Pulmonary artery endothelial cell (primary cell): ENCODE measurements around the gene GPR37. TPM values are rescaled to one million over a fixed set of nuclear protein-coding genes. Genes with fewer than 3 reads are reported as not detected.

Experiments used
- DNase-seq: peaks from one replicate; pipeline ENCODE4 v3.0.0-alpha.2; 2011; ENCODE audit warnings: low read depth, low spot score
- total RNA-seq: library from RNA; depleted of rRNA; stranded (reverse); fragments of >200 nt; gene quantifications from 2 replicates; pipeline ENCODE4 v1.2.3, GENCODE V29; 2014

Gene GPR37, protein sequence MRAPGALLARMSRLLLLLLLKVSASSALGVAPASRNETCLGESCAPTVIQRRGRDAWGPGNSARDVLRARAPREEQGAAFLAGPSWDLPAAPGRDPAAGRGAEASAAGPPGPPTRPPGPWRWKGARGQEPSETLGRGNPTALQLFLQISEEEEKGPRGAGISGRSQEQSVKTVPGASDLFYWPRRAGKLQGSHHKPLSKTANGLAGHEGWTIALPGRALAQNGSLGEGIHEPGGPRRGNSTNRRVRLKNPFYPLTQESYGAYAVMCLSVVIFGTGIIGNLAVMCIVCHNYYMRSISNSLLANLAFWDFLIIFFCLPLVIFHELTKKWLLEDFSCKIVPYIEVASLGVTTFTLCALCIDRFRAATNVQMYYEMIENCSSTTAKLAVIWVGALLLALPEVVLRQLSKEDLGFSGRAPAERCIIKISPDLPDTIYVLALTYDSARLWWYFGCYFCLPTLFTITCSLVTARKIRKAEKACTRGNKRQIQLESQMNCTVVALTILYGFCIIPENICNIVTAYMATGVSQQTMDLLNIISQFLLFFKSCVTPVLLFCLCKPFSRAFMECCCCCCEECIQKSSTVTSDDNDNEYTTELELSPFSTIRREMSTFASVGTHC
- 1.7 and 8.1 TPM in 2 replicates for total RNA-seq

DNA sequence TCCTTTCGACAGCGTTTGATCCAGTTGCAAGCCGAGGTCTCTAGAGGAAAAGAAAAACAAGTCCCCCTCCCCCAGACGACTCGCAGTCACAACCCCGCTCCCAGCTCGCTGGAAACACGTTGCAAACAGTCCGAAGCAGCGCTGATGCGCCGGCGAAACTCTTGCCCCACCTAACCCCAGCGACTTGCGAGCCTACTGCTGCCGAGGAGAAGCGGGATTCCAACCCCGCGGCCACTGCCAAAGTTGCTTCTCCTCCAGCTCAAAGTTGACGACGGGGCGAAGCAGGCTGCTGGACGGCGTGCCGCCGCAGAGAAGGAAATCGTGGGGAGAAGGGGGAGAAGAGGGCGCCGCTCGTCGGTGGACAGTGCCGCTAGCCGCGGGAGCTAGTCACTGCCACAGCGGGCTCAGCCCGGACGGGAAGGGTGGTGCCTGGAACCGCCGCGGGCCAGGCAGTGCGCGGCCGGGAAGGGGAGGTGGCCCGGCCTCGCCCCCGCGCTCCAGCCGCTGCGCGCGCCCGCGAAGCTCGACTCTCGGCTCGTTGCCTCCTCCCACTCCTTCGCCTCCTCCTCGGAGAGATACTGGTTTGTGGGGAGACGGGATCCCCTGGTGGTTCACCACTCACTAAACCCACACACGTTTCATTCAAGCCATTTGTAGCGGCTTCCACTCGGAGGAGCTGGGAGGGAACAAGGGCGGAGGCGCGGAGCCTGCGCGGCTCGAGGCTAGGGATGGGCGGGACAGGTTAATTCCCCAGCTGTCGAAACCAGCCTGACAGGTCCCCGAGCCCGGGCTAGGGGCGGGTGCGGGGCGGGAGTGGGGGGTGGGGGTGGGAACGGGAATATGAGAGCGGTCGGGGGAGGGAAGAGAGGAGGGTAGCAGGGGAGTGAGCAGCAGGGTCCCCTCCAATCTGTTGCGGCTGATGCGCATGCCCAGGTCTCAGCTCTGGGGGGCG lies at the start of gene GPR37:
Gene GPR37, minus strand, starts transcription at position 392 of the 952 bp plus-strand sequence. CDS start 816 bp downstream, outside the sequence.
- peak; percentile 51 for DNase-seq

DNA sequence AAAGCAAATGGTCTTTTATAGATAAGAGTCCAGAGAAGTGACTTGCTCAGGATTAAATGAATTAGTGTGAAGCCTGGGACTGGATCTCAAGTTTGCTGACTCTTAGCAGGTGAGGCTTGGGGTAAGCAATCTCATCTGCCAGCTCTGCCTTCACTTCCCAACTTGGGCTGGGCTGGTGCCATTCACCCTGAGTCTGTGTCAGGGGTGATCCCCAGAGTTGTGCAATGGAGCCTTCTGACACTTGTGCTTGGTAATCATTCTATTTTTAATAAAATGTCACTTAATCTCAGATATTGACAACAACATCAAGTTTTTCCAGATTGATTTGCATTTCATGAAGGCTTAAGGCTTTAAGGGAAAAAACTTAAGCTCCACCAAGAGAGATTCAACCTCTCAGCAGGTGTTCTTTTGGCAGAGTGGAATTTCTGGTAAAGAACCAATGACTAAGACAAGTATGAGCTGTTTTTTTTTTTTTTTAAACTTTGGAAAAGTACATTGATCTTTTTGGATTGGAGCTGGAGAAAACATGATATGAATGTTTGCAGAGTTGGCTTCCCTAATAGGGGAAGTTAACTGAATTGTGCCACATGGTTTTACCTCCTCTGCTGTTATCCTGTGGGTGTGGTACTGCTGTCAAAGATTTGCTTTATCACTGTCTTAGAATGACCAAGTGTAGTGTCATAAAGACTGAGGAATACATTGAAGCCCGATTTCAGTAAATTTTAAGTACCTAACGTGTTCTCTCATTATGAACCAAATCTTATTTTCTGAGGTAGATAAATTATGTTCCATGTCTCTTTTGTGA lies 48.6 kb upstream of the GPR37 start:
- no peak for DNase-seq

DNA sequence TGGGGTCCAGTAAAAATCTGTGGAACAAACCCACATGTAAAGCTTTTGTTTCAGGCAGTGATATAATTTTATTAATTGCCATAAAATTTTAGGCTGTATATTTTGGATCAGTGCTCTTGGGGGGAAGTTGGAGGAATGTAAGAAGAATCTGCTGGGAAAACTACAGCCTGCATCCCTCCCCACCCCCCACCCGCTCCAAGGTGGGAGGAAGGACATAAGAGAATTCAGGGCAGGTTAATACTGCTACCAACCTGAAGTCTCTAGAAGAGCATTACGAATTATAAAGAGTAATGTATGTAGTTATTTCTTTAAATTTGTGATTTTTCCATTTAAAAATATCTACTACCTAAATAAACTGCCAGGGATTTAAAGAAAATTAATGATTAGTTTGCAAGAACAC lies 47.2 kb upstream of the GPR37 start:
- no peak for DNase-seq

DNA sequence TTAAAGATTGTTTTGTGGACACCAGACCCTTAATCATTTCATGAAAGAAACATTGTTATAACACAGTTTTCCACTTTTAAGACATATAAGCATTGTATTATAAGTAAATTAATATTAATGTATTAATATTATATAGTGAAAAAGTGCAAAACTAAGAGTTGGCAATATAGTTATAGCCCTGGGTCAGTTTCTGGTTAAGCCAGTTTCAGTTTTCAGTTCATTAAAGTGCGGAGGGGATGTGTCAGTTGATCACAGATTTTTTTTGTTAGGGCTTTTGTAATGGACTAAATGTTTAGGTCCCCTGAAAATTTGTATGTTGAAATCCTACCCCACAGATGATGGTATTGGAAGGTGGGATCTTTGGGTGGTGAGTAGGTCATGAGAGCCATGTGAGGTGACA lies 45.7 kb upstream of the GPR37 start:
- DNase-seq: no peak

DNA sequence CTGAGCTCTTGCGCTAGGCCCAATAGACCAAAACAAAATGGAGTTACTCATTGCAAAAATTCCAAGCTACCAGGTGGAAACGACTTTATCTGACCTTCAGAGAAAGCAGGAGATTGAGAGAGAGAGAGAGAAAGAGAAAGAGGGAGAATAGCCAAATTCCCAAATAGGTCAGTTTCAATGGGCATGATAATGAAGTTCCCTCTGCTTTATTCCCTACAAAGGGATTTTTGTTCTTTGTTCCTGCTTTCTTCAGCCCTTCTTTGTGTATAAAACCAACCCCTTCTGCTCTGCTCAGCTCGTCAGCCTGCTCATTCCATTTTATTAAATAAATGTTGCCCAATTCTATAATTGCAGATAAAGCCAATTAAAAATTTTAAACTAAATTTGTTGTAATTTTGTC lies 45.0 kb upstream of the GPR37 start:
- DNase-seq: no peak

DNA sequence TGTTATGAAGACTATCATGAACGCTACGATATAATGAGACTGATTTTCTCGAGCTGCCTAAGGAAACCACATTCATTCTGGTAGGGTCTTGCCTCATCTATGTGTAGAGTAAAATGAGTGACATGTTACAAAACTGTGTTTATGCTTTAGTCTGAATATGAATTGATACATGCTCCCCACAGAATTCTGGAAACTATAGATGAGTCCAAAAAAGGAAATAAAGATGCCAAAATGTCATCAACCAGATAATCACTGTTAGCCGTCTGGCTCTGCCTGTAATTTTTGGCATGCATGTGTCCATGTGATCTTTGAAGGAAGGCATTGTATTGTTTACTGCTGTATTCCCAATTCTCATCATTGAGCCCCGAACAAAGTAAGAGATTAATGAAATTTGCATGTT lies 42.6 kb upstream of the GPR37 start:
- no peak for DNase-seq

DNA sequence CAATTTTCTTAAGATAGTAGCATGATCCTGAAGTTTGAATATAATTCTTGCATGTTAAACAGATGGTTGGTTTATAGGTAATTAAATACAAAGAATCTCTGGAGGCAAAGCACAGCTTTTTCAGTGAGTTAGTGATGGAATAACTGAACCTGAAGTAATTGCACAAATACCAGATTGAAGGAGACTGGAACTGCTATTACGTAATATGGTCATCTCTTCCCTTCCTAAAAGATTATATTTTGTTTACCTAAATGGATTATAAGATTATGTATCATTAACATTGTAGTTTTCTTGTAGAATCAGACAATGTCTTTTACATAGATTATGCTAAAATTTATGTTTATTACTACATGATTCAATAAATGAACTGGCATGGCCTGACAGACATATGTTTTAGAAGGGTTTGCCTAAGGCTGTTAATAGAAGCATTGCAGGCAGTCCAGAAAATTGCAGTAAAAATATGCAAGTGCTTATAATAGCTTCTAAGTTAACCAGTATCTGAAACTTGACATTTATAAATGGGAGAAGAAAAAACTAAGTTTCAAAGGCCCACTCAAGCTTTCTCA lies 35.8 kb upstream of the GPR37 start:
- DNase-seq: no peak

DNA sequence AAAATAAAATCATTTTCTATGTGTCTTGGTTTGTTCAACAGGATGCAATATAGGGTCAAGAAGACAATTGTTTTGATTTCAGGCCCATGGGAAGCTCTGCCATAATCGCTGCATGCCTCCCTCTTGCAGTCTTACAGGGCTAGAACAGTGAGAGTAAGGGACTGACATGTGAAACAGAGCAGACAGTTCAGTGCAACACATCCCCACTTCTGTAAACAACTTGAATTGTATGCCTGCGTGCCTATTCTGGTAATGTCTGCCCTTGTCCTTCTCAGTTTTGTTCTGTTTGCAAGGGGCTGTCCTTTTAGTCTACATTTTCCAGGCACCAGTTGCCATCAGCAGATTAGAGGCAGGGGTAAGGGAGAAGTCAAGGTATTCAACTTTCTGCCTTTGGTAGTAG lies 34.8 kb upstream of the GPR37 start:
- no peak for DNase-seq

DNA sequence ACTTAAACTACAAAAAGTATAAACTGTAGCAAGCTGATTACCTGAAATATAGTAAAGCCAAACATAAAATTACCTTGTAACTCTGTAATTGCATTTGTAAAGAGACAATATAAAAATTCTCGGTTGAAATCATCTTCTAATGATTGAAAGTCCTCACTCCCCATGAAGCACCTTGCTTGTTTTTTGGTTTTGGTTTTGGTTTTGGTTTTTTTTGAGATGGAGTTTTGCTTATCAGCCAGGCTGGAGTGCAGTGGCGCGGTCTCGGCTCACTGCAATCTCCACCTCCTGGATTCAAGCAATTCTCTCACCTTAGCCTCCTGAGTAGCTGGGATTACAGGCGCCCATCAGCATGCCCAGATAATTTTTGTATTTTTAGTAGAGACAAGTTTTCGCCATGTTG lies 33.9 kb upstream of the GPR37 start:
- DNase-seq: no peak

DNA sequence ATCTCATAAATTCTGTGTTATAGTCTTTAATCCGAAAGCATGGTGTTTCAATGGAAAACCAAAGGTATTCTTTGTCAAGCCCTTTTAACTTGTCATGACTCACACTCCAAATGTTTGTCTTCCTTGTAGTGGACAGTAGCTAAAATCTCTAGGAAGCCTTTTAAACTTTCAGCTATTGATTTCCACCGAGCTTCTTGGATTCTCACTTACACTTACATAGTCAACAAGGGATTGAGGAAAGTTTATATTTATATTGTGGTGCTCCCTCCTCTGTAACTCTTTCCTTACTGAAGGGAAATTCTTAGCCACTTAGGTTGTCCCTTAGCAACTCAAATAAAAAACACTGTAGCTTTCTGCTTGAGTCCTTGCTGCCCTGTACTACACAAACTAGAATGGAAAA lies 31.2 kb upstream of the GPR37 start:
- no peak for DNase-seq

DNA sequence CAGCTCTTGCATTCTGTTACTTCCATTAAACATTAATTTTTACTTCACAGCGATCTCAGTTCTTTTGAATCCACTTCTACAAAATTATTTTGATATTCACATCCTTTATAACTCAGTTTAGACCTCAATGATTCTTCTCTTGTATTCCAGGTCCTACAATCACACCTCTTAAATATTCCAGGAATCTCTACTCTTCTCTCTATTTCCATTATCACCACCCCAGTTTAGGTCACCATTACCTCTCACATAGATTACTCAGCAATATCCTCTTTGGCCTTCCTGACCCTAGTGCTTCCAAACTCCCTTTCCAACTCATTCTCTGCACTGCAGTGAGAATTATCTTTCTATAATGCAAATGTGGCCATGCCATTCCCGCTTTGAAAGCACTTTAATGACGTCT lies 27.1 kb upstream of the GPR37 start:
- DNase-seq: no peak

DNA sequence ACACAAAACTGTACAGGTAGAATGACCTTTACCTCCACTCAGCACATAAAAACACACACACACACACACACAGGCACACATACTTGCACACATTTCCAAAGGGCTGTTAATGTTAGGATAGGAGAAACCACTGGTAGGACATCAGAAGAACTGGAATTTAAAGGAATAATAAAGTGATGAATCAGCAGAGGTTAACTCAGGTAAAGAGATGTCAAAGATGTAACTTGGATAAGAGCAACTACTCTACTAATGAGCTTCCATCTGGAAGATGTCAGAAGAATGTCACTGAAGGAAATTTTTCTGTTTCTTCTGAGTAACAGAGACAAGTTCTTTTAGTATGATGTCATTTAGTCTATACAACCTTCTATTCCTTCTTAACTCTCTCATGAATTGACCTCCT lies 26.4 kb upstream of the GPR37 start:
- DNase-seq: no peak

DNA sequence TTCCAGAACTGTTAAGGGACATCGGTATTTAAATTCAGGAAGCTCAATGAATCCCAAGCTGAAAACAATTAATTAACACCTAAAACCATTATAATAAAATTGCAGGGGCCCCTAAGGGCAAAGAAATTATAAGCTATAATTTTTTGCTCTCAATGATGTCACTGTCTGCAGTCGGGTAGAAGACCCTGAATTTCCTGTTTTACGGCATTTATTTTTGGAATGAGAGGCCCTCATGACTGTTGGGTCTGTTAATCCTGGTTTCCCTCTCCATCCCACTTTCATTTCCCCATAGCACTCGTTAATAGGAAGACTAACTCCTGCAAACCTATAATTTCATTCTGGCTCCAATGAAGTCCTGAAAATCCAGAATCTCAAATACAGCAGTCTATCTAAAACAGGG lies 25.8 kb upstream of the GPR37 start:
- no peak for DNase-seq

DNA sequence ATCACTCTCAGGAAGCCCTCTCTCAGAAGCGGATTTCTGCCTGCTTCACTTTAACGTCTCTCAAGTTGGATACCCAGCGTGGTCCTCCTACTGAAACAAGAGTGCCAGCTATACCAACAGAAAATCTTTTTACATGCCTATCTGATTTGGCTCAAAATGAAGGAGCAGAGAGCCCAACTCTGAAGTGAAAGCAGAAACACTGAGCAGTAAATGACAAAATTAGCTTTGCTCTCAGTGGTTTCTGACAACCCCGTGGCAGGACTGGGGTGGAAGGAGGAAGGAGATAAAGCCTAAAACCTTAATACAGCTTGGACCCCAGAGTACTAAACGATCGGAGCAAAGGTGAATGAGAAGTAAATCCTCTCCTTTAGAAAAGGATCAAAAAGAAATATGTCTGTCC lies 25.1 kb upstream of the GPR37 start:
- DNase-seq: no peak

DNA sequence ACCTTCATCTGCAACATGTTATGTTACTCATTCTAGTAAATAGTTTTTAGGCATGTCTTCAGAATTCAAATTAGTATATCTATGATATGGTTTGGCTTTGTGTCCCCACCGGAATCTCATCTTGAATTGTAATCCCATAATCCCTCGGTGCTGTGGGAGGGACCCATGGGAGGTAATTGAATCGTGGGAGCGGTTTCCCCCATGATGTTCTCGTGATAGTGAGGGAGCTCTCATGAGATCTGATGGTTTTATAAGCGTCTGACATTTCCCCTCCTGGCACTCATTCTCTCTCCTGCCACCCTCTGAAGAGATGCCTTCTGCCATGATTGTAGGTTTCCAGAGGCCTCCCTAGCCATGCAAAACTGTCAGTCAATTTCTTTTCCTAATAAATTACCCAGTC lies 20.4 kb upstream of the GPR37 start:
- no peak for DNase-seq

DNA sequence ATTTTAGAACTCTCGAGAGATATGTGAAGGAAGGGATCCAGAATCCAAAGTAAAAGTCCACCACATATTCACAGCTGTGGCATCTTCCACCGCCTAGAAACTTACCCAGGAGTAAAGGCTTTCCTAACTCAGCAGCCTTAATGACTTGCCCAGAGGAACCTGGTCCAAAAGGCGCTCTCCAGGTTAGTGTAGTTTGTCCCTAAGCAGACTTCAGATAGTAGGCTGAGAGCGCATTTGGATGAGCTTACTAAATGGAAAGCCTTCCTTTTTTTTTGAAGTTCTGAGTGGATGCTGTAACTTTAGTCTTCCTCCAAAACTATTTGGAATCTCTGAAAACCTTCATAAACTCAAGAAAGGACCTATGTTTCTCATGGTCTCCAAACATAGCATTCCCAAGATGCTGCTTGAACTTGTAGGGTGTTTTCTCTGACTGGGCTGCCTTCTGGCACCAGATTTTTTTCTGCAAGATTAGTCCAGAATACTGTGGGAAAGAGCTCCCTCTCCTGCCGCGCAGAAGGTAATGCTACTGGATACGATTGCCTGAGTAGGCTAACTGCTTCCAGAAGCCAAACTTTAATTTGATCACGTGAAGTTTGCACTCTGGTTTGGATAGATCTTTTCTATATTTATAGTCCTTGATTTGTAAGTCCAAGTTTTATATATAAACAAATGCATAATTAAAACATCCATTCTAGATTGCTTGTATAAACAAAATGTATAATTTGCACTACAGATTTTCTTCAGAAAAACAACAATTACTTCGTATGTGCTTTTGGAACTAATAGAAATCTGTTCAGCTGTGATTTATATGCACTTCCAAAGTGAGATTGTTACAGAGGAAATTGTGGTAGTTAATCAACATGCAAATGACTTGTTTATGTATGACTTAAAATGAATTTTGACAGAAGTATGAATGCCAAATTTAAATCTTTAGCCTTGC lies 19.6 kb upstream of the GPR37 start:
- DNase-seq: peak; percentile 29

DNA sequence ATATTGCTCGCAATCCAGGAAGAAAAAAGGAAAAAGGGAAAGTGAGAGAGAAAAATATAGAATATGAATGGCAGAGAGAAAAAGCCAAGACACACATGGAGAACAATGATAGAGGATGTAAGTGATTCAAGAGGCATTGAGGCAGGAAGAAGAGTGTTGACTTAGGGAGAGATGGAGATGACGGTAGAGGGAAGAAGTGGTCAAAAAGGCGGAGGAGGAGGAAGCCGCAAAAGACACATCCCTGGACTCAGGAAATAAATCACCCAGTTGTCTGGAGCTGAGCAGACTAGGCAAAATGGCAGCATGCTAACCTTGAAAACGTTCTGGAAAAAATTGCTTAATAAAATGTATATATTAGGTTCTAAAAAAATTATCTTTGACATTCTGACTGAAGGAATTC lies 17.7 kb upstream of the GPR37 start:
- peak; percentile 36 for DNase-seq

DNA sequence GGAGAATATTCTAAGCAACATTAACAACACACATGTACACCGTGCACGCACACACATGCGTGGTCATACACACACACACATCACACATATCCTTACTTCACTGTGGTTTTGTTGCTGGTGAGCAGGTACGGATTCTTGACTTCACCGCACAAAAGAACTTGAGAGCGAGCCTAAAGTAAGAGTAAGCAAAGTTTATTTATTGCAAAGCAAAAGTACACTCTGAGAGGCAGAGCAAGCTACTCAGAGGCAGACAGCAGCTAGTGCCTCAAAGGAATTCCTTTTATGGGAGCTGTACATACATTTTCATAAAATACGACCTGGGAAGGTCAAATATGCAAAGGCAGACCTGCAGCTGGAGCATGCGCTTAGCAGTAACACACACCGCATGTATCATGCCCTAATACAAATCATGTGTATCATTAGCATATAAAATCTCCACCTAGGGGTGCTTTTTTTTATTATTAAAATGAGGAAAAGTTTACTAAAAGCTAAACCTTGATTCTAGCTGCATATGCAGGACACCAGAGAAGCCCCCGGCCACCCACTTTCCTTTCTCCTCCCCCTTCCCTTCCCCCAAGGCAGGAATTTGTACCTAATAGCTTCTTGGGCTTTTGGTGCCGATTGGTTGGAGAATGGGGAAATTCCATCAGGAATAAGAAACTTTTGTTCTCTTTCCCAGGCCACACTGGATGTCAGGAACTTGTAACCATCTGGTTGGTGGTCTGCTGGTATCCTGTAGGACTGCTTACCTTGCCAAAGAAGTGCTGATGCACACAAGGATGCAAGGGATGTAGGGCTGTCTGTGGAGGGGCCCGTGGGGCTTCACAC lies 16.5 kb upstream of the GPR37 start:
- DNase-seq: no peak

DNA sequence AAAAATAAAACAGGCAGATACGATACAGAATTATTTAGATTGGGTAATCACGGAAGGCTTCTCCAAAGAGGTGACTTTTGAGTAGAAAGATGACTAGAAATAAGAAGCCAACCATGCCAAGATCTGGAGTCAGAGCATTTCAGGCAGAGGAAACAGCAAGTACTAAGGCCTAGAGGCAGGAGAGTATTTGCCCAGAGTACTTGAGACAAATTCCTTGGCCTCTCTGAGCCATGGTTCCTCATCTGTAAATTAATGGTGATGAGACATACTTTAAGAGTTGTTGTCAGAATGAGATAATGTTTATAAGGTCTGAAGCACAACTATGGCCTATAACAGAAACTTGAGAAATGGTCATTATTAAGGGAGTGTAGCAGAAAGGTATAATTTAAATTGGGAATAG lies 15.8 kb upstream of the GPR37 start:
- DNase-seq: no peak
